Measurements from ENCODE around the gene ABCA2.

DNA sequence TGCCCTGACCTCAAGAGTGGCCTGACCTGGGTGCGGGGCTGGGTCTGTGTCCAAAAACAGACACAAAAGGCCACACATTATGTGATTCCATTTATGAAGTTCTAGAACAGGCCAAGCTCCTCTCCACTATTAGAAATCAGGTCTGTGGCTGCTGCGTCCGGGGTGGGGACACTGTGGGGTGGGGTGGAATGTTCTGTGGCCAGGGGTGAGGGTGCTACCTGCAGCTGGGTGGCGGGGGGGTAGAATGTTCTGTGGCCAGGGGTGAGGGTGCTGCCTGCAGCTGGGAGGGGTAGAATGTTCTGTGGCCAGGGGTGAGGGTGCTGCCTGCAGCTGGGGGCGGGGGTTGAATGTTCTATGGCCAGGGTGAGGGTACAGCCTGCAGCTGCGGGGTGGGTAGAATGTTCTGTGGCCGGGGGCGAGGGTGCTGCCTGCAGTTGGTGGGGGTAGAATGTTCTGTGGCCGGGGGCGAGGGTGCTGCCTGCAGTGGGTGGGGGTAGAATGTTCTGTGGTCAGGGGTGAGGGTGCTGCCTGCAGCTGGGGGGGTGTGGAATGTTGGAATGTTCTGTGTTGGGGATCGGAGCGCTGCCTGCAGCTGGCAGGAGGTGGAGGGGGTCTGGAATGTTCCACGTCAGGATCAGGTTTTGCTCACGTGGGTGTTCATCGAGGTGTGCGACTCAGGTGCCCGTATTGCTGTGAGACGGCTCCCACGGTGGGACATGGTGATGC is 67.7 kb downstream of the ABCA2 start:
- TF ChIP-seq POLR2A (IDR thresholded peaks at IDR 0.05; ENCODE audit: low read length) (no peak), GATA1 (IDR thresholded peaks at IDR 0.05; ENCODE audit: low read depth, low read length) (no peak)

Measured in erythroblast (primary cell).